Astrocyte of the spinal cord (primary cell): ENCODE measurements around the gene NKX6-2.

Source experiments
- DNase-seq: peaks from one replicate; pipeline ENCODE4 v3.0.0; 2011; ENCODE audit warnings: low read depth, low spot score
- H3K4me3 ChIP-seq: 2 replicates; pipeline ENCODE4 v1.5.1; 2011; ENCODE audit warnings: low read depth, mild to moderate bottlenecking, low read length, moderate library complexity
- CTCF ChIP-seq: IDR thresholded peaks from 2 replicates; pipeline ENCODE4 v1.5.1; 2012; ENCODE audit warnings: low read depth, mild to moderate bottlenecking, low read length, inconsistent platforms
- in situ Hi-C: cut with HindIII; loops from 2 replicates; pipeline ENCODE4 v1.10.0; 2017; ENCODE audit warnings: low sequenced_read_pairs

NKX6-2 gene

GRCh38 chr10:132785723-132786475 lies at the start of gene NKX6-2:
NKX6-2 (minus strand) TSS chr10:132786147; CDS start chr10:132785948, 199 bp downstream.
- no peak for TF ChIP-seq CTCF
- no peak for DNase-seq
- in situ Hi-C loops, result no loop called here
- H3K4me3 ChIP-seq, result no peak within 1 kb of the TSS

GRCh38 chr10:132834891-132835847 lies 49.2 kb upstream of the NKX6-2 start:
- no peak for TF ChIP-seq CTCF
- in situ Hi-C loops, result no loop called here
- DNase-seq, result no peak
- H3K4me3 ChIP-seq, result no peak overlapping the region

GRCh38 chr10:132834311-132834761 lies 48.4 kb upstream of the NKX6-2 start:
- in situ Hi-C loops, result no loop called here
- no peak for DNase-seq
- no peak for TF ChIP-seq CTCF
- H3K4me3 ChIP-seq, result no peak overlapping the region

GRCh38 chr10:132833421-132834111 lies 47.6 kb upstream of the NKX6-2 start:
- TF ChIP-seq CTCF, result no peak
- no peak for DNase-seq
- in situ Hi-C loops, result no loop called here
- H3K4me3 ChIP-seq, result no peak overlapping the region

- in situ Hi-C loops, result no loop called here
- no peak for TF ChIP-seq CTCF
- no peak overlapping the region for H3K4me3 ChIP-seq
- DNase-seq, result no peak
These were observed 46.4 kb upstream of the NKX6-2 start for GRCh38 chr10:132832186-132832969.
